Activated CD8-positive, alpha-beta memory T cell treated with anti-CD3 and anti-CD28 coated beads, Interleukin-2, amount 50 U/mL, for 4 hours (primary cell): ENCODE results near the gene ME1.

Experiments used
- DNase-seq: peaks from one replicate; pipeline ENCODE4 v3.0.0-alpha.2; 2020

The ME1 gene

GRCh38 chr6:83185096-83185495, 245.8 kb downstream of the ME1 start:
- DNase-seq, result no peak

- no peak for DNase-seq
Measured at GRCh38 chr6:83183082-83183828, 247.6 kb downstream of the ME1 start.

- no peak for DNase-seq
Measured at GRCh38 chr6:83182114-83182513, 248.7 kb downstream of the ME1 start.

- DNase-seq, result no peak
Measured at GRCh38 chr6:83180426-83180950, 250.4 kb downstream of the ME1 start.

GRCh38 chr6:83176246-83176645, 254.6 kb downstream of the ME1 start:
- no peak for DNase-seq

GRCh38 chr6:83169511-83169910, 261.3 kb downstream of the ME1 start:
- no peak for DNase-seq

GRCh38 chr6:83169106-83169505, 261.7 kb downstream of the ME1 start:
- no peak for DNase-seq

GRCh38 chr6:83168556-83168955, 262.3 kb downstream of the ME1 start:
- no peak for DNase-seq

- no peak for DNase-seq
Measured at GRCh38 chr6:83167726-83168278, 263.0 kb downstream of the ME1 start.
